HFFc6 (cell line): ENCODE data around the gene TTC7B. TPM values are rescaled to one million over a fixed set of nuclear protein-coding genes. Genes with fewer than 3 reads are reported as not detected.
"Not testable (repeated sequence)": the region's sequence is repeated elsewhere in the genome, so short reads cannot be mapped to it uniquely, and the experiment has no call there.

Experiments
- DNase-seq: peaks from one replicate; pipeline ENCODE4 v3.0.0-alpha.2; 2018
- H3K27ac Mint-ChIP-seq: 2 replicates; pipeline ENCODE4 v1.8.0; 2020; ENCODE audit warnings: mild to moderate bottlenecking, mixed read lengths
- H3K27me3 Mint-ChIP-seq: 2 replicates; pipeline ENCODE4 v1.8.0; 2021; ENCODE audit warnings: mild to moderate bottlenecking, moderate library complexity, mixed read lengths; ENCODE audit not compliant: insufficient read depth
- H3K36me3 Mint-ChIP-seq: 2 replicates; pipeline ENCODE4 v1.8.0; 2021; ENCODE audit warnings: low read depth, mixed read lengths
- H3K4me1 Mint-ChIP-seq: 2 replicates; pipeline ENCODE4 v1.8.0; 2020; ENCODE audit warnings: low read depth, mixed read lengths
- H3K4me3 Mint-ChIP-seq: 2 replicates; pipeline ENCODE4 v1.8.0; 2020; ENCODE audit warnings: mild to moderate bottlenecking, moderate library complexity, mixed read lengths
- H3K9me3 Mint-ChIP-seq: 2 replicates; pipeline ENCODE4 v1.8.0; 2020; ENCODE audit warnings: mild to moderate bottlenecking, mixed read lengths
- total RNA-seq, 6 experiments: library from RNA; stranded (reverse); fragmentation: NEBNext Ultra II Directional; extraction: Animal tissue kit (Norgen Biotek cat#: 25700); gene quantifications; 2 replicates in 1 of 6; 3 replicates in 5 of 6; pipeline ENCODE4 v1.2.3, GENCODE V29; 2021
- TF ChIP-seq, protein P1 (sequence below): fragments of 200-600 bp; sonication (generic); IDR thresholded peaks from 2 replicates; pipeline ENCODE4 v1.5.0; 2021; ENCODE audit warnings: antibody characterized with exemption, mild to moderate bottlenecking

The TTC7B gene
- total RNA-seq, 6 experiments from 2014 or later = 34.6 to 46.9 (median 40.9) TPM

DNA sequence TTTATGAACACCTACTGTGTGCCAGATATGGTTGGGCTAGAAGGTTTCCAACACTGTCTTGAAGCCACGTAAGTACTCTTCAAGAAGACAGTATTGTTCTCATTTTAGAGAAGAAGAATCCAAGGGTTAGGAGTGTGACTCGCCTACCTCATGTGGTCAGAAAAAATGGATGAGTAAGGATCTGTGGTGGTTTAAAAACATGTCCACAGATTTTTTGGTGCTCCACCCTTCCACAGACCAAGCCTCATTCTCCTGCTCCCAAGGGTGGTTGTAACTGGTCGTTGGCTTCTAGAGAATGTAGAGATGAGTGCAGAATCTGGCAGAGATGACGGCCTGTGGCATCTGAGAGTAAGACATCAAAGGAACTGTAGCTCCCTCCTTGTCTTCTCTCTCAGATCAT is 30.3 kb upstream of the TTC7B start:
- DNase-seq = peak; percentile 59
- no peak overlapping the region; the same call in none of the 2 replicates for H3K27ac Mint-ChIP-seq
- H3K4me3 Mint-ChIP-seq = no peak overlapping the region
- H3K9me3 Mint-ChIP-seq = no peaks in the 10 kb centered on the region
- no peaks in the 10 kb centered on the region for H3K36me3 Mint-ChIP-seq
- peaks cover 37% of the 10 kb centered on the region for H3K4me1 Mint-ChIP-seq
- TF ChIP-seq, protein P1, sequence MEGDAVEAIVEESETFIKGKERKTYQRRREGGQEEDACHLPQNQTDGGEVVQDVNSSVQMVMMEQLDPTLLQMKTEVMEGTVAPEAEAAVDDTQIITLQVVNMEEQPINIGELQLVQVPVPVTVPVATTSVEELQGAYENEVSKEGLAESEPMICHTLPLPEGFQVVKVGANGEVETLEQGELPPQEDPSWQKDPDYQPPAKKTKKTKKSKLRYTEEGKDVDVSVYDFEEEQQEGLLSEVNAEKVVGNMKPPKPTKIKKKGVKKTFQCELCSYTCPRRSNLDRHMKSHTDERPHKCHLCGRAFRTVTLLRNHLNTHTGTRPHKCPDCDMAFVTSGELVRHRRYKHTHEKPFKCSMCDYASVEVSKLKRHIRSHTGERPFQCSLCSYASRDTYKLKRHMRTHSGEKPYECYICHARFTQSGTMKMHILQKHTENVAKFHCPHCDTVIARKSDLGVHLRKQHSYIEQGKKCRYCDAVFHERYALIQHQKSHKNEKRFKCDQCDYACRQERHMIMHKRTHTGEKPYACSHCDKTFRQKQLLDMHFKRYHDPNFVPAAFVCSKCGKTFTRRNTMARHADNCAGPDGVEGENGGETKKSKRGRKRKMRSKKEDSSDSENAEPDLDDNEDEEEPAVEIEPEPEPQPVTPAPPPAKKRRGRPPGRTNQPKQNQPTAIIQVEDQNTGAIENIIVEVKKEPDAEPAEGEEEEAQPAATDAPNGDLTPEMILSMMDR = no peak
- peaks cover 16% of the 10 kb centered on the region for H3K27me3 Mint-ChIP-seq

DNA sequence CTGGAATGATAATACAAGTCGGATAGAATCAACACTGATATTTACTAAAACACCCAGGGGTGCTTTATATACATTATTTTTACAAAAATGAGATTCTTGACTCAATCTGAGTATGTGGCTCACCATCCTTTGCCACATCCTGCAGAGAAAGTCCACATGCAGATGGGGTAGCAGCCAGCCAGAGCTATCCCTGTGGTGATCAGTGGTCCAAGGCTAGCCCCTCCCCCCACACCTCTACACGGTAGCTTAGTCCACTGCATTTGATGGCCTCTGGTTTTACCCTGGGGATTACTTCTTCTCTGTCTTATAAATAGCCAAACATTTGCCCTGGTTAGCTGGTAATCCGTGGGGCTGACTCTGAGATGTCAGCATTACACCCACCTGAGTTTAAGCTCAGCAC is 28.1 kb upstream of the TTC7B start:
- TF ChIP-seq, protein P1 = no peak
- Mint-ChIP-seq H3K36me3 (no peaks in the 10 kb centered on the region; the same call in 1 of the 2 replicates), H3K4me3 (no peak overlapping the region), H3K27me3 (peaks cover 15% of the 10 kb centered on the region), H3K9me3 (peaks cover 3% of the 10 kb centered on the region; the same call in 1 of the 2 replicates), H3K4me1 (peaks cover 21% of the 10 kb centered on the region), H3K27ac (no peak overlapping the region)
- no peak for DNase-seq

DNA sequence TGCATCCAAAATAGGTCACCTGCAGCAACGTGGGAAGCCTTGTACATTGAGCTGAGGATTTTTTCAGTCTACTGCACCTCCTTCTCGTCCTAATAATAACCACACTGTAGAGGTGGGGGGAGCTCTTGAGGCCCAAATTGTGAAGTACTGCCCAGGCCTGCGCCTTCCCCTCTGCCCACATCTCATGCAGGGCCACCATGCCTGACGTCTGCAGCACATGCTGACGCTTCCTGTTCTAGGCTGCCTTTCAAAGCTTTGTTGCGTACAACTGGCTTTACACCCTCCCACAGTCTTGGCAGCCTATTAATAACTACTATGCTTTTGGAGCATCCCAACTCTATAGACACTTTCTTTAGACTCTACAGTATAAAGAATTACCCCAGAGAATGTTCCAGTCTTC is 26.5 kb upstream of the TTC7B start:
- DNase-seq = no peak
- H3K36me3 Mint-ChIP-seq = no peaks in the 10 kb centered on the region; the same call in 1 of the 2 replicates
- H3K27ac Mint-ChIP-seq = no peak overlapping the region

DNA sequence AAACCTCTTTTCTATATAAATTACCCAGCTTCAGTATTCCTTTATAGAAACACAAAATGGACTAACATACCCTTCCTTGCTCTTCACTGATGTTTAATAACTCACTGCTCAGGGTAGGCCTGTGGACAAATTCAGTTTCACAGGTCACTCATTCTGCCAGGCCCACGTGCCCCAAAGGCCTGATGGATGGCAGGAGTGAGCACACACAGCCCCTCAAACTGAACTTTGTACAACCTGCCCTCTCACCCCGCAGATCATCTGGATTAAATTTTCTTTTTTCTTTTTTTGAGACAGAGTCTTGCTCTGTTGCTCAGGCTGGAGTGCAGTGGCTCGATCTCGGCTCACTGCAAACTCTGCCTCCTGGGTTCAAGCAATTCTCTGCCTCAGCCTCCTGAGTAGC is 24.4 kb upstream of the TTC7B start:
- H3K4me3 Mint-ChIP-seq, DNase-seq, H3K36me3 Mint-ChIP-seq, H3K27me3 Mint-ChIP-seq, H3K27ac Mint-ChIP-seq, H3K9me3 Mint-ChIP-seq: not testable (repeated sequence)
- H3K4me1 Mint-ChIP-seq = peaks cover 20% of the 10 kb centered on the region

More for the DNA sequence above, 26.5 kb upstream of the TTC7B start:
- Mint-ChIP-seq H3K4me3 (no peak overlapping the region), H3K27me3 (peaks cover 12% of the 10 kb centered on the region), H3K4me1 (peaks cover 24% of the 10 kb centered on the region), H3K9me3 (peaks cover 3% of the 10 kb centered on the region; the same call in 1 of the 2 replicates)
- TF ChIP-seq, protein P1 = no peak

GRCh38 chr14:90839889-90840266 is 23.6 kb upstream of the TTC7B start:
- Mint-ChIP-seq H3K9me3 (peaks cover 3% of the 10 kb centered on the region; the same call in 1 of the 2 replicates), H3K36me3 (no peaks in the 10 kb centered on the region; the same call in 1 of the 2 replicates), H3K4me1 (peaks cover 20% of the 10 kb centered on the region), H3K27me3 (peaks cover 5% of the 10 kb centered on the region), H3K4me3 (no peak overlapping the region), H3K27ac (0 out of 2 replicates have a peak overlapping the region, but pooled peaks have one; percentile 76)
- DNase-seq = no peak
- TF ChIP-seq, protein P1 = no peak

- Mint-ChIP-seq H3K4me3 (peak overlapping the region; percentile 60), H3K27me3 (peaks cover 5% of the 10 kb centered on the region), H3K36me3 (no peaks in the 10 kb centered on the region; the same call in 1 of the 2 replicates), H3K9me3 (peaks cover 3% of the 10 kb centered on the region; the same call in 1 of the 2 replicates), H3K4me1 (peaks cover 20% of the 10 kb centered on the region), H3K27ac (peak overlapping the region; percentile 76)
- TF ChIP-seq, protein P1 = no peak
- DNase-seq = peak; percentile 7
These were observed 23.0 kb upstream of the TTC7B start for GRCh38 chr14:90839024-90839888.

DNA sequence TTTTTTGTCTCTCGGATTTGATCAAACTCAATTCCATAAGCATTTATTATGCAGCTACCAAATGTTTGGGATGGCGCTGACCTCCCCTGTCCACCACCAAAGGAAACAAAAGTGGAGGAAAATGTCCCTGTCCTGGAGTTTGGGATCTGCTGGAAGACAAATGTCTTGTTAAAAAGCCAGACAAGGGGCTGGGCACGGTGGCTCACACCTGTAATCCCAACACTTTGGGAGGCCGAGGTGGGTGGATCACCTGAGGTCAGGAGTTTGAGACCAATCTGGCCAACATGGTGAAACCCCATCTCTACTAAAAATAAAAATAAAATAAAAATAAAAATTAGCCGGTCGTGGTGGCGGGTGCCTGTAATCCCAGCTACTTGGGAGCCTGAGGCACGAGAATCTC is 22.3 kb upstream of the TTC7B start:
- not testable (repeated sequence) for H3K9me3 Mint-ChIP-seq, H3K27ac Mint-ChIP-seq, H3K36me3 Mint-ChIP-seq, H3K27me3 Mint-ChIP-seq, H3K4me3 Mint-ChIP-seq, DNase-seq
- peaks cover 20% of the 10 kb centered on the region for H3K4me1 Mint-ChIP-seq
